ENCODE measurements around the gene WDR49.

WDR49 gene

GRCh38 chr3:167554898-167555297, 98.8 kb downstream of the WDR49 start:
- Histone ChIP-seq H3K9me3 (ENCODE audit: insufficient read depth, low read length) (no peaks in the 10 kb centered on the region), H3K9me2 (replicated peaks; ENCODE audit: insufficient read depth, low read length) (no peaks in the 10 kb centered on the region), H3K79me2 (ENCODE audit: insufficient read depth, low read length) (no peaks in the 10 kb centered on the region), H4K20me1 (ENCODE audit: low read depth, low read length) (no peaks in the 10 kb centered on the region), H3F3A (ENCODE audit: insufficient read depth) (no peaks in the 10 kb centered on the region), H3K4me2 (ENCODE audit: low read depth, low read length, poor library complexity, severe bottlenecking) (no peak overlapping the region), H2AFZ (ENCODE audit: low read depth, low read length, severe bottlenecking) (no peak overlapping the region), H3K27me3 (ENCODE audit: low read length) (no peaks in the 10 kb centered on the region), H3K36me3 (ENCODE audit: low read length) (no peaks in the 10 kb centered on the region), H3K4me3 (ENCODE audit: insufficient read depth, low read length, poor library complexity, severe bottlenecking) (no peak overlapping the region), H3K9ac (ENCODE audit: low read length) (no peak overlapping the region), H3K27ac (ENCODE audit: low read depth, low read length) (no peak overlapping the region)
- TF ChIP-seq EZH2phosphoT487 (conservative IDR thresholded peaks at IDR 0.05; ENCODE audit: low read length) (no peak), CTCF (IDR thresholded peaks at IDR 0.05; ENCODE audit: insufficient read depth, low read length, poor library complexity, severe bottlenecking) (no peak)

- Histone ChIP-seq H3K4me3 (ENCODE audit: insufficient read depth, low read length, poor library complexity, severe bottlenecking) (no peak overlapping the region), H3K9ac (ENCODE audit: low read length) (no peak overlapping the region), H3K27ac (ENCODE audit: low read depth, low read length) (no peak overlapping the region), H3K79me2 (ENCODE audit: insufficient read depth, low read length) (no peaks in the 10 kb centered on the region), H3K9me3 (ENCODE audit: insufficient read depth, low read length) (no peaks in the 10 kb centered on the region), H2AFZ (ENCODE audit: low read depth, low read length, severe bottlenecking) (no peak overlapping the region), H3K9me2 (replicated peaks; ENCODE audit: insufficient read depth, low read length) (no peaks in the 10 kb centered on the region), H3K4me2 (ENCODE audit: low read depth, low read length, poor library complexity, severe bottlenecking) (no peak overlapping the region), H3K27me3 (ENCODE audit: low read length) (no peaks in the 10 kb centered on the region), H4K20me1 (ENCODE audit: low read depth, low read length) (no peaks in the 10 kb centered on the region), H3K36me3 (ENCODE audit: low read length) (no peaks in the 10 kb centered on the region), H3F3A (ENCODE audit: insufficient read depth) (no peaks in the 10 kb centered on the region)
- TF ChIP-seq CTCF (IDR thresholded peaks at IDR 0.05; ENCODE audit: insufficient read depth, low read length, poor library complexity, severe bottlenecking) = no peak
- no peak for TF ChIP-seq EZH2phosphoT487 (conservative IDR thresholded peaks at IDR 0.05; ENCODE audit: low read length)
Measured at GRCh38 chr3:167538081-167538480, 115.7 kb downstream of the WDR49 start.

GRCh38 chr3:167521006-167521355, 132.8 kb downstream of the WDR49 start:
- Histone ChIP-seq H3K36me3 (ENCODE audit: low read length) (no peaks in the 10 kb centered on the region), H3K79me2 (ENCODE audit: insufficient read depth, low read length) (no peaks in the 10 kb centered on the region), H4K20me1 (ENCODE audit: low read depth, low read length) (no peaks in the 10 kb centered on the region), H3K9me2 (replicated peaks; ENCODE audit: insufficient read depth, low read length) (no peaks in the 10 kb centered on the region), H3K9ac (ENCODE audit: low read length) (no peak overlapping the region), H3K27me3 (ENCODE audit: low read length) (no peaks in the 10 kb centered on the region), H3K4me2 (ENCODE audit: low read depth, low read length, poor library complexity, severe bottlenecking) (no peak overlapping the region), H3F3A (ENCODE audit: insufficient read depth) (no peaks in the 10 kb centered on the region), H3K27ac (ENCODE audit: low read depth, low read length) (no peak overlapping the region), H2AFZ (ENCODE audit: low read depth, low read length, severe bottlenecking) (no peak overlapping the region), H3K4me3 (ENCODE audit: insufficient read depth, low read length, poor library complexity, severe bottlenecking) (no peak overlapping the region), H3K9me3 (ENCODE audit: insufficient read depth, low read length) (no peaks in the 10 kb centered on the region)
- TF ChIP-seq EZH2phosphoT487 (conservative IDR thresholded peaks at IDR 0.05; ENCODE audit: low read length) = no peak
- no peak for TF ChIP-seq CTCF (IDR thresholded peaks at IDR 0.05; ENCODE audit: insufficient read depth, low read length, poor library complexity, severe bottlenecking)
